Activated CD8-positive, alpha-beta memory T cell treated with anti-CD3 and anti-CD28 coated beads, Interleukin-2, amount 50 U/mL, for 24 hours (primary cell): ENCODE results near the gene CLCN1.
A peak's percentile ranks its signal among the peaks of the same experiment; 100 is the strongest.
"Not testable (repeated sequence)": the region's sequence is repeated elsewhere in the genome, so short reads cannot be mapped to it uniquely, and the experiment has no call there.

Source experiments
- DNase-seq: peaks from one replicate; pipeline ENCODE4 v3.0.0-alpha.2; 2020; ENCODE audit errors: extremely low read depth

The CLCN1 gene

DNA sequence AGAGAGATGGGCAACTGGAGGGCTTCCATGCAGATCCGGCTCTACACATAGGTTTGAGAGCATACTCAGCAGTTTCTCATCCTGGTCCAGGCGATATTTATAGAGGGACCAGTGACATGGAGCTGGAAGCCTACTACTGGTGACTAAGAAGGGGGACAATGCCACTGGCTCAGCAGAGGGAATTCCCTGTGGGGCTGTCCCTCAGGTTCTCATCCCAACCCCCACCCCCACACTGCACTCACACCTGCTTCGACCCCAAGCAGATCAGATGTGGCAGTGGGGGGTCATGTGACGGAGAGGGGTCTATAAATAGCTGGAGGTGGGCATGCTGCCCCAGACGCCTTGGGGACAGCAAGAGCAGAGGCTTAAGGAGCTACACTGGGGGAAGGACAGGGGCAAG is at the start of gene CLCN1:
TSS of gene CLCN1 (plus strand) at position 336 of the 400 bp plus-strand sequence. CDS start 102 bp downstream, outside the sequence.
- DNase-seq: no peak

- DNase-seq: no peak
These were observed 46.7 kb upstream of the CLCN1 start for GRCh38 chr7:143269251-143269650.

GRCh38 chr7:143271240-143271639 is 44.7 kb upstream of the CLCN1 start:
- DNase-seq: no peak

DNA sequence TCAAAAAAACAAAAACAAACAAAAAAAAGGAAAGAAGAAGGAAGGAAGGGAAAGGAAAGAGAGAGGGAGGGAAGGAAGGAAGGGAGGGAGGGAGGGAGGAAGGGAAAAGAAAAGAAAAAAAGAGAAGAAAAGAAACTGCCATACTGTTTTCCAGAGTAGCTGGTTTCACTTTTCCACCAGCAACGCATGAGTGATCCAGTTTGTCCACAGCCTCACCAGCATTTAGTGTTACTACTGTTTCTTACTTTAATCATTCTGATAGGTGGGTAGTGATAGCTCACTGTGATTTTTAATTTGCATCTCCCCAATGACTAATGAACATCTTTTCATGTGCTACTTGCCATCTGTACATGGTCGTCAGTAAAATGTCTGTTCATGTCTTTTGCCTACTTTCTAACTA is 43.0 kb upstream of the CLCN1 start:
- no peak for DNase-seq

- no peak for DNase-seq
These were observed 36.5 kb upstream of the CLCN1 start for GRCh38 chr7:143279186-143280098.

GRCh38 chr7:143280160-143280559 is 35.8 kb upstream of the CLCN1 start:
- no peak for DNase-seq

DNA sequence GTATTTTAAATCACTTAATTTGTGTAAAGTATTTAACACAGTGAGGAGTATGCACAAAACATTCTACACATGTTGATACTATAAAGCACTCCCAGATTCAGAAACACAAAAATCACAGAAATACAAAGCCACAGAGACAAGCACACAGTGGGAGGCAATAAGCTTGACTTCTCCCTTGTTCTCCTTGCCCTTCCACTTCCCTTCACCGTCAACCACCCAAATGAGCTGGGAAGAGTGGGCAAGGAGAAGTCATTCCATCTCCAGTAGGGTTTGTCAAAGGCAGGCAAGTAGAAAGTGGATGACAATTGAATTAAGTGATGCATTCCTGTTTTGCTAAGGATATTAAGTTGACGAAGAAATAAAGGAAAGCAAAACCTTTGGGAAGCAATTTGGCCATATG is 35.3 kb upstream of the CLCN1 start:
- DNase-seq: no peak

DNA sequence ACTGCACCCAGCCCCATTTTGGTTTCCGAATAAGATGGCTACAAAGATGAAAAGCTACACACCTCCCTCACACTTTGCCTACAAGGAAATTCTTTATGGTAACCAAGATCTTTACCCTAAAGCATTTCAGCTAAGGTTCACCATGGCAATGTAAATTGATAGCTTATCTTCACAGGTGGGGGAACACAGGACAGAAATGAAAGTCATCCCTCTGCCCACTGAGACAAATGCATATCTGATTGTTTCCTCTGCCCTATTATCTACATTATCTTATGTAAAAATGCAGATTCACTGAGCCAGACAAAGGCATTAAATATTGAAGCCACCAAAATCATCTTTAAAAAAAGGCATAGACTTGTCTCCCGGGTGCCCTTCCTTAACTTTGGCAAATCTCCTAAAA is 34.4 kb upstream of the CLCN1 start:
- DNase-seq: no peak

GRCh38 chr7:143282124-143282523 is 33.8 kb upstream of the CLCN1 start:
- no peak for DNase-seq

- DNase-seq: no peak
These were observed 32.5 kb upstream of the CLCN1 start for GRCh38 chr7:143283381-143283780.

- DNase-seq: no peak
These were observed 31.1 kb upstream of the CLCN1 start, which contains the start of gene TMEM139 for GRCh38 chr7:143284591-143285469. TSS of gene TMEM139 (plus strand) at chr7:143284958. CDS start at chr7:143285958, 1,000 bp downstream.

DNA sequence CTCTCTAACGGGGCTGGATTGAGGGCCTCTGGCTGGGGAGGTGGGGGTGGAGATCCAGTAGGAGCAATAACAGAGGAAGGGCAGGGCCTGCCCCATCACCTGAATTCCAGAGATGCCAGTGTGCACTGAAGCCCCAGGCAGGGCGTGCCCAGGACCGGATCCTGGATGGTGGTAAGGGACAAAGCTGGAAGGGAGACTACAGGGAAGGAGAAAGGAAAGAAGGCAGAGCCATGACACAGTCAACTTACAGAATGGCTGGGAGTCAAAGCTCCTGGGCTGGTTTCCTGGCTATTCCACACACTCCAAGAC is 30.5 kb upstream of the CLCN1 start:
- no peak for DNase-seq

- no peak for DNase-seq
These were observed 29.9 kb upstream of the CLCN1 start for GRCh38 chr7:143285806-143286521.

- no peak for DNase-seq
These were observed 29.4 kb upstream of the CLCN1 start for GRCh38 chr7:143286522-143286890.

- DNase-seq: no peak
These were observed 28.5 kb upstream of the CLCN1 start for GRCh38 chr7:143287339-143287934.

GRCh38 chr7:143287935-143288826 is 27.7 kb upstream of the CLCN1 start, which contains the start of gene CASP2:
TSS of gene CASP2 (plus strand) at chr7:143288351. CDS start at chr7:143288456, 105 bp downstream.
- peak; percentile 95 for DNase-seq

DNA sequence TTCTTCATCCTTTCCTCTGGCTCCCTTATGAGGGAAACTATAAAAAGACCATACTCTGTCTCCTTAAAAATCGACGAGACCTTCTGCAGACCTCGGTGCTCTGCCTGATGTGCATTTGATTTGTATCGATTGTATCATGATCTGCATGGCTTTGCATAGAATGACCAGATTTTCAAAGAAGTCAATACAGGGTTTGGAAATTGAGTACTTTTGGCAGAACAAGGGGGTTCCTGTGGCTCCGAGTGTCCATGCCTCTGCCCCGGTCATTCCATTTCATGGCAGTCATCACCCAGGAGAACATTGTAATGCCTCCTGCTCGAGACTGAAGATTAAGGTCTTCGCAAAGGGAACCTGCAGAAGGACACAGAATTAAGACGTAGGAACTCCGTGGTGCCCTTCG is 27.1 kb upstream of the CLCN1 start:
- DNase-seq: no peak

DNA sequence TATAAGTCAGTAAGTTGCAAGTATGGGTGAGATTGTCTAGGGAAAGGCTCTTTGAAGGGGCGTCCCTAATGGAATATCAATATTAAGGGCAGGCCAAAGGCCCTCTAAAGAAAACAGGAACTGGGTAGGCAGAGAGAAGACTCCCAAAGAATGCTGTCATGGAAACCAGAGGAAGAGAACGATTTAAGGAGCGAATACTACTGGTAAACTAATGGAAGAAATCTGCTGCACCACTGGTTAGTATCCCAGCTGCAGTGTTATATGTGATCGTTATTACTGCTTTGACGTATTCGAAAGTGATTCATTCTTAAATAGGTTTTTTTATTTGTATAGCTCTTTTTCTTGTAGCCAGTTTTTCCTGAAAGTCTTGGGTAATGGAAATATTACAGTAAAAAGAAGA is 26.5 kb upstream of the CLCN1 start:
- DNase-seq: no peak

GRCh38 chr7:143289888-143290287 is 26.0 kb upstream of the CLCN1 start:
- not testable (repeated sequence) for DNase-seq

DNA sequence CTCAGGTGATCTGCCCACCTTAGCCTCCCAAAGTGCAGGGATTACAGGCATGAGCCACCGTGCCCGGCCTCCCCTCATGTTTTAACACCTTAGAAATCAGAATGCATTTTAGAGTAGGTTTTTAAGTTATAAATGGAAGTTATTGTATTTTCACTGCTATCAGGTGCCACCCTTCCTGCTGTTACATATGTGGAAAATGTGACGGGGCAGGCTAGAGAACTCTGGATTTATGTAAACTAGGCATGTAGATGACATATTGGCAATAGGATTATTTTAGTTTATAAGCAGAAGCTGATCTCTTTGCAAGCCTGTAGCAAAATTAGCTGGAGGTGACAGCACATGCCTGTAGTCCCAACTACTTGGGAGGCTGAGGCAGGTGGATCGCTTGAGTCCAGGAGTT is 25.6 kb upstream of the CLCN1 start:
- no peak for DNase-seq

DNA sequence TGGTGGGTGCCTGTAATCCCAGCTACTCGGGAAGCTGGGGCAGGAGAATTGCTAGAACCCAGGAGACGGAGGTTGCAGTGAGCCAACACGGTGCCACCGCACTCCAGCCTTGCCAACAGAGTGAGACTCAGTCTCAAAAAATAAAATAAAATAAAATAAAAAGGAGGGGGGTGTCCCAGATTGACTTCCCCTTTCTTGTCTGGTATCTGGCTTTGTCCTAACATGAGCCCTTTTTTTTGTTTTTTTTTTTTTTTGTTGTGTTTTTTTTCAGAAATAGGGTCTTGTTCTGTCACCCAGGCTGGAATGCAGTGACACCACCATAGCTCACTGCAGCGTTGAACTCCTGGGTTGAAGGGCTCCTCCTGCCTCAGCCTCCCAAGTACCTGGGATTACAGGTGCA is 23.0 kb upstream of the CLCN1 start:
- no peak for DNase-seq
